Transverse colon (tissue), 4 donors: ENCODE measurements around the gene PPP5C.

Experiments
- POLR2A ChIP-seq: fragments of 450-650 bp; IDR thresholded peaks from one replicate; pipeline ENCODE4 v1.6.1; 2016; ENCODE audit warnings: antibody characterized with exemption, mild to moderate bottlenecking, moderate library complexity
- POLR2AphosphoS5 ChIP-seq, 3 donors: sonication (generic); formaldehyde crosslinking; IDR thresholded peaks; one replicate each; pipeline ENCODE4 v1.6.1; 2016; ENCODE audit warnings: antibody characterized with exemption in 3 of 3
- TF ChIP-seq, protein P1 (sequence below), 5 experiments: fragments of 200-600 bp in 3 of 5; fragments of 450-650 bp in 2 of 5; sonication (generic) in 3 of 5; IDR thresholded peaks; 1 replicate in 2 of 5; 2 replicates in 3 of 5; pipeline ENCODE4 v1.5.1; 2016 to 2017; ENCODE audit warnings: antibody characterized with exemption in 5 of 5, inconsistent platforms in 3 of 5, mild to moderate bottlenecking in 2 of 5, moderate library complexity in 1 of 5

DNA sequence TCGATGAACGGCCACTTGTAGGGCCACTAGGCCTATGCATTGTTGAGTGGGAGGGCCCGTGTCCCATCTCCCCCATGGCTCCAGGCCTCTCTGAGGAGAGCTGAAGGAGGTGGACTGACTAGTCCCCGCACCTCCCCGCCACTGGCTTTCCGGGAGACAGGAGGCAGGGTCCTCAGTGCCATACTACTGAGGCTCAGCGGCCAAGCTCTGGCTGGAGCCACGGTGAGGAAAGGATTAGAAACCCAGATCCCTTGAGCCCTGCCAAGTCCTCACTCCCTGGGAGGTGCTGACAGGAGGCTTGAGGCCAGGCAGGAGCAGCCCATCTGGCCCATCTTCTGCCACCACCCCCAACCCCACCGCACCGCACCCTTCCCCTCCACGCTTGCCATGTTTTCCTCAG lies 37.5 kb downstream of the PPP5C start:
- TF ChIP-seq, protein P1, sequence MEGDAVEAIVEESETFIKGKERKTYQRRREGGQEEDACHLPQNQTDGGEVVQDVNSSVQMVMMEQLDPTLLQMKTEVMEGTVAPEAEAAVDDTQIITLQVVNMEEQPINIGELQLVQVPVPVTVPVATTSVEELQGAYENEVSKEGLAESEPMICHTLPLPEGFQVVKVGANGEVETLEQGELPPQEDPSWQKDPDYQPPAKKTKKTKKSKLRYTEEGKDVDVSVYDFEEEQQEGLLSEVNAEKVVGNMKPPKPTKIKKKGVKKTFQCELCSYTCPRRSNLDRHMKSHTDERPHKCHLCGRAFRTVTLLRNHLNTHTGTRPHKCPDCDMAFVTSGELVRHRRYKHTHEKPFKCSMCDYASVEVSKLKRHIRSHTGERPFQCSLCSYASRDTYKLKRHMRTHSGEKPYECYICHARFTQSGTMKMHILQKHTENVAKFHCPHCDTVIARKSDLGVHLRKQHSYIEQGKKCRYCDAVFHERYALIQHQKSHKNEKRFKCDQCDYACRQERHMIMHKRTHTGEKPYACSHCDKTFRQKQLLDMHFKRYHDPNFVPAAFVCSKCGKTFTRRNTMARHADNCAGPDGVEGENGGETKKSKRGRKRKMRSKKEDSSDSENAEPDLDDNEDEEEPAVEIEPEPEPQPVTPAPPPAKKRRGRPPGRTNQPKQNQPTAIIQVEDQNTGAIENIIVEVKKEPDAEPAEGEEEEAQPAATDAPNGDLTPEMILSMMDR (IDR thresholded peaks at IDR 0.05) = no peak
- TF ChIP-seq POLR2A = no peak
- no peak for TF ChIP-seq POLR2AphosphoS5 (IDR thresholded peaks at IDR 0.05)
